GM23248 (cell line): ENCODE results near the gene LIN7A. TPM values are rescaled to one million over a fixed set of nuclear protein-coding genes. Genes with fewer than 3 reads are reported as not detected.
A peak's percentile ranks its signal among the peaks of the same experiment; 100 is the strongest.

Experiments used
- DNase-seq: peaks from one replicate; pipeline ENCODE4 v3.0.0-alpha.2; 2015
- H2AFZ ChIP-seq: fragments of 200-600 bp; sonication (generic); 2 replicates; pipeline ENCODE4 v1.6.1; 2016; ENCODE audit warnings: antibody characterized with exemption
- H3F3A ChIP-seq: fragments of 200-600 bp; sonication (generic); 2 replicates; pipeline ENCODE4 v1.6.1; 2016; ENCODE audit warnings: mild to moderate bottlenecking, antibody characterized with exemption, mixed run types; ENCODE audit not compliant: insufficient read depth
- H3K27ac ChIP-seq: fragments of 200-600 bp; sonication (generic); 2 replicates; pipeline ENCODE4 v1.5.1; 2016; ENCODE audit warnings: mild to moderate bottlenecking
- H3K27me3 ChIP-seq: fragments of 200-600 bp; sonication (generic); replicated peaks from 2 replicates; pipeline ENCODE4 v1.6.1; 2016; ENCODE audit warnings: mild to moderate bottlenecking; ENCODE audit not compliant: insufficient read depth
- H3K36me3 ChIP-seq: fragments of 200-600 bp; sonication (generic); 2 replicates; pipeline ENCODE4 v1.6.1; 2016; ENCODE audit warnings: low read depth, mild to moderate bottlenecking
- H3K4me1 ChIP-seq: fragments of 200-600 bp; sonication (generic); 2 replicates; pipeline ENCODE4 v1.6.1; 2016; ENCODE audit warnings: mild to moderate bottlenecking; ENCODE audit not compliant: insufficient read depth
- H3K4me2 ChIP-seq: fragments of 200-600 bp; sonication (generic); one replicate; pipeline ENCODE4 v1.6.1; 2016; ENCODE audit warnings: mild to moderate bottlenecking; ENCODE audit not compliant: unreplicated experiment
- H3K4me3 ChIP-seq: fragments of 200-600 bp; sonication (generic); 2 replicates; pipeline ENCODE4 v1.5.1; 2016; ENCODE audit warnings: mild to moderate bottlenecking
- H3K79me2 ChIP-seq: fragments of 200-600 bp; sonication (generic); 2 replicates; pipeline ENCODE4 v1.6.1; 2016; ENCODE audit warnings: mild to moderate bottlenecking; ENCODE audit not compliant: insufficient read depth
- H3K9ac ChIP-seq: fragments of 200-600 bp; sonication (generic); 2 replicates; pipeline ENCODE4 v1.6.1; 2016; ENCODE audit warnings: mild to moderate bottlenecking
- H3K9me2 ChIP-seq: fragments of 200-600 bp; sonication (generic); 2 replicates; pipeline ENCODE4 v1.6.1; 2016; ENCODE audit warnings: mixed run types, mild to moderate bottlenecking, moderate library complexity; ENCODE audit not compliant: insufficient read depth
- H3K9me3 ChIP-seq: fragments of 200-600 bp; sonication (generic); one replicate; pipeline ENCODE4 v1.6.1; 2017; ENCODE audit warnings: low read depth
- H4K20me1 ChIP-seq: fragments of 200-600 bp; sonication (generic); 2 replicates; pipeline ENCODE4 v1.6.0; 2016; ENCODE audit not compliant: insufficient read depth
- EZH2 ChIP-seq: fragments of 200-600 bp; sonication (generic); IDR thresholded peaks from 2 replicates; pipeline ENCODE4 v1.6.1; 2018; ENCODE audit warnings: antibody characterized with exemption, mild to moderate bottlenecking; ENCODE audit not compliant: insufficient read depth, poor library complexity, severe bottlenecking
- EZH2phosphoT487 ChIP-seq: fragments of 200-600 bp; sonication (generic); IDR thresholded peaks from 2 replicates; pipeline ENCODE4 v1.6.1; 2018; ENCODE audit warnings: antibody characterized with exemption, moderate library complexity, mild to moderate bottlenecking, low read depth; ENCODE audit not compliant: insufficient read depth
- WGBS, 2 experiments: methylation state at CpG; one replicate each; pipeline ENCODE4 v1.1.6; 2015 to 2017; ENCODE audit warnings: low lambda C conversion rate in 2 of 2, low coverage in 1 of 2; ENCODE audit errors: missing lambda C conversion rate in 2 of 2; 5-methylcytosine and 5-hydroxymethylcytosine counted together
- in situ Hi-C: fragments of 300-500 bp; cut with MboI; formaldehyde crosslinking; loops from 2 replicates; pipeline ENCODE4 v1.15.0; 2020
- polyA plus RNA-seq: library from polyadenylated mRNA; unstranded; fragments of >200 nt; fragmentation: Nextera tagmentation; extraction: Ambion mirVana; gene quantifications from 2 replicates; pipeline ENCODE4 v1.2.1, GENCODE V29; 2016
- total RNA-seq: library from RNA; depleted of rRNA; stranded (reverse); fragments of >200 nt; shearing (Covaris generic); gene quantifications from 2 replicates; pipeline ENCODE4 v1.2.3, GENCODE V29; 2014

LIN7A gene
- total and polyA plus RNA-seq, 2 experiments from 2014 or later, result 1.5 to 1.6 TPM

DNA sequence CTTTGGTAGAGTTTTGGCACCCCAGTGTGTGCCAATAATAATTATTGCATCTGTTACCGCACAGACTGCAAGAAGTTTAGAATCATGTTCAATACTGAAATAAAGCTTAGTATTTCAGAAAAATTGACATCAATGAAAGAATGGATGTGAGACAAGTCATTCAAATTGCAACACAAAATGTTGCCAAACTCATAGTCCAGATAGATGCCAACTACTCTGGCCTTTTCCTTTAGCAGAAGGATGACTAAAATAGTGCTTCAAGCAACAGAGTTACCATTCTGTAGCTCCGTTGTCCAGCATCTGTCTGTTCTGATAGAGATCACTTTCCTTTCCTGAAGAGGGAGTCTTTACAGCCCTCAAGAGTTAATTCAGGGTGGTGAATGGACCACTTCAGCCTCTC is 77.5 kb downstream of the LIN7A start:
- no peaks in the 10 kb centered on the region for H3K79me2 ChIP-seq
- no peak overlapping the region for H3K9ac ChIP-seq
- no peaks in the 10 kb centered on the region for H3K27me3 ChIP-seq
- H3K9me2 ChIP-seq, result no peaks in the 10 kb centered on the region
- no peaks in the 10 kb centered on the region for H4K20me1 ChIP-seq
- TF ChIP-seq EZH2, result no peak
- TF ChIP-seq EZH2phosphoT487, result no peak
- H3K4me3 ChIP-seq, result no peak overlapping the region
- peak; percentile 49 for DNase-seq
- WGBS, 2 experiments, result 77 to 83% methylated on average over 2 of the region's 2 CpGs
- peaks cover 52% of the 10 kb centered on the region for H3K4me1 ChIP-seq
- in situ Hi-C loops, result no loop called here
- H3F3A ChIP-seq, result peaks cover 32% of the 10 kb centered on the region
- H3K4me2 ChIP-seq, result no peak overlapping the region
- no peaks in the 10 kb centered on the region for H3K9me3 ChIP-seq
- no peak overlapping the region for H3K27ac ChIP-seq
- H3K36me3 ChIP-seq, result no peaks in the 10 kb centered on the region
- no peak overlapping the region for H2AFZ ChIP-seq

DNA sequence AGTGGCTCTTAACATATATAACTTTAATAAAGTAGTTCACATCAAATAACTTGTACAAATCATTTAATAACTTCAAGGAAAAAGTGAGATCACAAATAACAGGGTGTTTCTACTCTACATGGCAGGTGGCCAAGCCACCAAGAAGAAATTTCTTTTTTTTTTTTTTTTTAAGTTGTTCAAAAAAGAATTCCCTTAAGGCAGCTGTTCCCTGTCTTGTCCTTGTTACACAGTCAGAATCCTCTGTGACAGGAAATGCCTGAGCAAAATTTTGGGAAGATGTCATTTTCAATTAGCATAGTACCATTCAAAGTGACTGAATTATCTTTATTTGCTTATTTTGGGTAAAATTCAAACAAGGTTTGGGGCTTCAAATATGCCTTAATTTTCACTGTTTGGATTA is 79.4 kb downstream of the LIN7A start:
- Histone ChIP-seq H3K9me3 (no peaks in the 10 kb centered on the region), H3K36me3 (no peaks in the 10 kb centered on the region), H3K9ac (no peak overlapping the region), H3K27ac (no peak overlapping the region), H3K4me2 (no peak overlapping the region), H3K4me1 (peaks cover 52% of the 10 kb centered on the region), H3K9me2 (no peaks in the 10 kb centered on the region), H2AFZ (no peak overlapping the region), H3K79me2 (no peaks in the 10 kb centered on the region), H3K27me3 (no peaks in the 10 kb centered on the region), H3F3A (peaks cover 32% of the 10 kb centered on the region), H3K4me3 (no peak overlapping the region), H4K20me1 (no peaks in the 10 kb centered on the region)
- DNase-seq, result peak; percentile 54
- in situ Hi-C loops, result no loop called here
- no peak for TF ChIP-seq EZH2
- no peak for TF ChIP-seq EZH2phosphoT487

DNA sequence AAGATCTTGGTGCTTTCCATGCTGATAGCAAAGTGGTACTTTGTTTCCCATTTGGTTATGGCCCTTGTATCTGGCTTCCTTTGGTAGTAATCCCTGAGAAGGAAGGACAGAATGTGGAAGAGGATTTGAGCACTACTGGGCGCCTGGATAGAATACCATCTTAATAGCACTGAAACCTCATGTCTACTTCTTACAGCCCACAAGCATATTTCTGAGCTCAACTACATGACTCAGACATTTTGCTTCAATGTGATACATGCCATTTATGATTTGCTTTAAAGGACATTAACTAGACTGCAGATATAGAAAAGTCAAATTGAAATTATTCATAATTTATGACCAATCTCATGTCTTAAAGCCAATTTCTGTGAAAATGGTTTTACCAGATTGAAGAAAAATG is 80.4 kb downstream of the LIN7A start:
- no peak overlapping the region for H3K27ac ChIP-seq
- peaks cover 44% of the 10 kb centered on the region for H3K4me1 ChIP-seq
- H4K20me1 ChIP-seq, result no peaks in the 10 kb centered on the region
- H3K4me2 ChIP-seq, result peak overlapping the region; percentile 6
- no peaks in the 10 kb centered on the region for H3K9me2 ChIP-seq
- 84 to 85% methylated on average over 1 of the region's 1 CpG for WGBS, 2 experiments
- H3K79me2 ChIP-seq, result no peaks in the 10 kb centered on the region
- no peak overlapping the region for H3K9ac ChIP-seq
- no peaks in the 10 kb centered on the region for H3K27me3 ChIP-seq
- peaks cover 24% of the 10 kb centered on the region for H3F3A ChIP-seq
- no peaks in the 10 kb centered on the region for H3K9me3 ChIP-seq
- no peak overlapping the region for H3K4me3 ChIP-seq
- TF ChIP-seq EZH2phosphoT487 (no peak), EZH2 (no peak)
- DNase-seq, result peak; percentile 47
- H2AFZ ChIP-seq, result no peak overlapping the region
- in situ Hi-C loops, result no loop called here
- H3K36me3 ChIP-seq, result no peaks in the 10 kb centered on the region

DNA sequence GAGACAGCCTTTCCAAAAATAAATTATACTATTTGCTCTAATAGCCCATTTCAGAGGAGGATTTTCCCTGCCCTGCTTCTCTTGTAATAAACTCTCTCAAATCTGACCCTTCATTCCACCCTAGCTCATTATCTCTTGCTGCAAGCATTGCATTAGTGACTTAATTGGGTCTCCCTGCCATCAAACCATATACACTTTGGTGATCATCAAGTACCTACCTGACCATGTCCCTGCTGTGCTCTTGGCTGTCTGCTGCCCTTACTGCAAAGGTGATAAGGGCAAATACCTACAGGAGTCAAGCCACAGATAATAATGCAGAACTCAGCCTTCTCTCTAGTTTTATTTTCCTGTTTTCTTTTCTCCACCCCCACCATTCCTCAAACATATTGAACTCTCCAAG is 88.4 kb downstream of the LIN7A start:
- H3K4me1 ChIP-seq, result no peaks in the 10 kb centered on the region
- TF ChIP-seq EZH2 (no peak), EZH2phosphoT487 (no peak)
- in situ Hi-C loops, result no loop called here

DNA sequence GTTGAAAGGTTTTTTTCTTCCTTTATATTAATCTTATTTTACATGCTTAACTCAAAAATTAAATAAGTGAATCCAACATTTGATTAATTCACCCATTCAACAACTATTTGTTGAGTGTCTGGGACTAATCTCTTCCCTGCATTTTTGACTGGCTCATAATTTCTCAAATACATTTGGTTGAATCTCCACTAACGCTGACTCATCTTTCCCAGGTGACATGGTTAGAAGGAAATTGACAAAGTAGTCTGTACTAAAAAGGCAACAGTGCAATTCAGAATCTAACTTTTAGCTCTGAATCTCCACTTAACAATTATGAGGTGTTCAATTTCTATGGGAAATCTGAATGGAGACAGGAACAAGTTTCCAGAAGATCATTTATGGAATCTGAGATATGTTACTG is 88.9 kb downstream of the LIN7A start:
- Histone ChIP-seq H3F3A (no peaks in the 10 kb centered on the region), H3K9me2 (no peaks in the 10 kb centered on the region), H3K4me2 (no peak overlapping the region), H3K4me3 (no peak overlapping the region), H3K27ac (no peak overlapping the region), H3K4me1 (no peaks in the 10 kb centered on the region), H2AFZ (no peak overlapping the region), H4K20me1 (no peaks in the 10 kb centered on the region), H3K36me3 (no peaks in the 10 kb centered on the region), H3K9ac (no peak overlapping the region), H3K27me3 (no peaks in the 10 kb centered on the region), H3K9me3 (no peaks in the 10 kb centered on the region), H3K79me2 (no peaks in the 10 kb centered on the region)
- 95 to 97% methylated on average over 1 of the region's 1 CpG for WGBS, 2 experiments
- DNase-seq, result no peak
- in situ Hi-C loops, result no loop called here
- TF ChIP-seq EZH2 (no peak), EZH2phosphoT487 (no peak)

More for the DNA sequence above, 88.4 kb downstream of the LIN7A start:
- H3F3A ChIP-seq, result no peaks in the 10 kb centered on the region
- H3K9me3 ChIP-seq, result no peaks in the 10 kb centered on the region
- H2AFZ ChIP-seq, result no peak overlapping the region
- no peak for DNase-seq
- H3K4me3 ChIP-seq, result no peak overlapping the region
- no peaks in the 10 kb centered on the region for H4K20me1 ChIP-seq
- no peaks in the 10 kb centered on the region for H3K9me2 ChIP-seq
- H3K36me3 ChIP-seq, result no peaks in the 10 kb centered on the region
- no peak overlapping the region for H3K4me2 ChIP-seq
- H3K9ac ChIP-seq, result no peak overlapping the region
- H3K27ac ChIP-seq, result no peak overlapping the region
- H3K27me3 ChIP-seq, result no peaks in the 10 kb centered on the region
- no peaks in the 10 kb centered on the region for H3K79me2 ChIP-seq
